ENCODE data around the gene RAD23B. TPM values are rescaled to one million over a fixed set of nuclear protein-coding genes. Genes with fewer than 3 reads are reported as not detected.

RAD23B gene
- total RNA-seq, 2 donors from 2014 or later: 119 to 146 TPM

GRCh38 chr9:107309271-107309670 lies 26.2 kb downstream of the RAD23B start:
- Histone ChIP-seq H3K9me3 (no peaks in the 10 kb centered on the region), H3K27ac (no peak overlapping the region), H3K4me3 (no peak overlapping the region), H3K27me3 (no peaks in the 10 kb centered on the region), H3K9ac (ENCODE audit: low read depth in 2 of 2, low read length in 2 of 2) (no peak overlapping the region), H3K4me1 (no peaks in the 10 kb centered on the region), H3K36me3 (no peaks in the 10 kb centered on the region)
- intact Hi-C loops (cut with DNase I): no loop called here
- TF ChIP-seq, protein P1, sequence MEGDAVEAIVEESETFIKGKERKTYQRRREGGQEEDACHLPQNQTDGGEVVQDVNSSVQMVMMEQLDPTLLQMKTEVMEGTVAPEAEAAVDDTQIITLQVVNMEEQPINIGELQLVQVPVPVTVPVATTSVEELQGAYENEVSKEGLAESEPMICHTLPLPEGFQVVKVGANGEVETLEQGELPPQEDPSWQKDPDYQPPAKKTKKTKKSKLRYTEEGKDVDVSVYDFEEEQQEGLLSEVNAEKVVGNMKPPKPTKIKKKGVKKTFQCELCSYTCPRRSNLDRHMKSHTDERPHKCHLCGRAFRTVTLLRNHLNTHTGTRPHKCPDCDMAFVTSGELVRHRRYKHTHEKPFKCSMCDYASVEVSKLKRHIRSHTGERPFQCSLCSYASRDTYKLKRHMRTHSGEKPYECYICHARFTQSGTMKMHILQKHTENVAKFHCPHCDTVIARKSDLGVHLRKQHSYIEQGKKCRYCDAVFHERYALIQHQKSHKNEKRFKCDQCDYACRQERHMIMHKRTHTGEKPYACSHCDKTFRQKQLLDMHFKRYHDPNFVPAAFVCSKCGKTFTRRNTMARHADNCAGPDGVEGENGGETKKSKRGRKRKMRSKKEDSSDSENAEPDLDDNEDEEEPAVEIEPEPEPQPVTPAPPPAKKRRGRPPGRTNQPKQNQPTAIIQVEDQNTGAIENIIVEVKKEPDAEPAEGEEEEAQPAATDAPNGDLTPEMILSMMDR (IDR thresholded peaks at IDR 0.05): no peak
- no peak for DNase-seq

- Histone ChIP-seq H3K9me3 (no peaks in the 10 kb centered on the region), H3K27ac (no peak overlapping the region), H3K4me1 (no peaks in the 10 kb centered on the region), H3K27me3 (no peaks in the 10 kb centered on the region), H3K4me3 (no peak overlapping the region), H3K9ac (ENCODE audit: low read depth in 2 of 2, low read length in 2 of 2) (no peak overlapping the region), H3K36me3 (no peaks in the 10 kb centered on the region)
- DNase-seq: no peak
- TF ChIP-seq, protein P1 (IDR thresholded peaks at IDR 0.05): no peak
- intact Hi-C loops (cut with DNase I): no loop called here
These were observed 29.4 kb downstream of the RAD23B start for GRCh38 chr9:107312376-107313050.

GRCh38 chr9:107313555-107314096 lies 30.5 kb downstream of the RAD23B start:
- Histone ChIP-seq H3K36me3 (peaks cover 5% of the 10 kb centered on the region), H3K27ac (no peak overlapping the region), H3K4me3 (no peak overlapping the region), H3K9ac (ENCODE audit: low read depth in 2 of 2, low read length in 2 of 2) (no peak overlapping the region), H3K27me3 (no peaks in the 10 kb centered on the region), H3K4me1 (no peaks in the 10 kb centered on the region), H3K9me3 (no peaks in the 10 kb centered on the region)
- TF ChIP-seq, protein P1 (IDR thresholded peaks at IDR 0.05): no peak
- no peak for DNase-seq
- intact Hi-C loops (cut with DNase I): no loop called here

GRCh38 chr9:107314763-107315162 lies 31.7 kb downstream of the RAD23B start:
- H3K27me3 ChIP-seq: no peaks in the 10 kb centered on the region
- intact Hi-C loops (cut with DNase I): no loop called here
- H3K4me3 ChIP-seq: no peak overlapping the region
- no peak overlapping the region for H3K9ac ChIP-seq (ENCODE audit: low read depth in 2 of 2, low read length in 2 of 2)
- DNase-seq: no peak
- H3K36me3 ChIP-seq: peaks cover 5% of the 10 kb centered on the region
- no peaks in the 10 kb centered on the region for H3K4me1 ChIP-seq
- TF ChIP-seq, protein P1 (IDR thresholded peaks at IDR 0.05): no peak
- no peaks in the 10 kb centered on the region for H3K9me3 ChIP-seq
- H3K27ac ChIP-seq: no peak overlapping the region

- Histone ChIP-seq H3K9ac (ENCODE audit: low read depth in 2 of 2, low read length in 2 of 2) (no peak overlapping the region), H3K9me3 (no peaks in the 10 kb centered on the region), H3K27me3 (no peaks in the 10 kb centered on the region), H3K27ac (no peak overlapping the region), H3K4me3 (no peak overlapping the region), H3K36me3 (peaks cover 5% of the 10 kb centered on the region), H3K4me1 (no peaks in the 10 kb centered on the region)
- TF ChIP-seq, protein P1 (IDR thresholded peaks at IDR 0.05): no peak
- intact Hi-C loops (cut with DNase I): no loop called here
- no peak for DNase-seq
These were observed 33.9 kb downstream of the RAD23B start for GRCh38 chr9:107316795-107317661.

Data from colonic mucosa (tissue), 4 donors.